ENCODE measurements around the gene CD300LB. TPM values are rescaled to one million over a fixed set of nuclear protein-coding genes. Genes with fewer than 3 reads are reported as not detected.

The CD300LB gene
- polyA plus RNA-seq, 2 donors: 0.06 to 0.11 TPM

- no peaks in the 10 kb centered on the region for H3K9me3 ChIP-seq (ENCODE audit: control insufficient read depth in 2 of 2, insufficient read depth in 1 of 2, low read depth in 1 of 2, low read length in 1 of 2)
- no peaks in the 10 kb centered on the region for H3K36me3 ChIP-seq (ENCODE audit: control insufficient read depth in 2 of 2, insufficient read depth in 2 of 2, low read length in 1 of 2)
- H3K4me3 ChIP-seq (ENCODE audit: low read depth in 1 of 2, low read length in 2 of 2): no peak overlapping the region
- no peaks in the 10 kb centered on the region for H3K4me1 ChIP-seq (ENCODE audit: control insufficient read depth in 2 of 2, insufficient read depth in 2 of 2, low read length in 1 of 2)
- H3K27me3 ChIP-seq (ENCODE audit: control insufficient read depth in 1 of 2, insufficient read depth in 2 of 2, low read length in 2 of 2): no peaks in the 10 kb centered on the region
- no peak overlapping the region for H3K27ac ChIP-seq (ENCODE audit: low read depth in 2 of 2, low read length in 1 of 2)
- WGBS, 2 donors: 63 to 66% methylated on average over 9 of the region's 9 CpGs
These were observed 46.1 kb downstream of the CD300LB start for GRCh38 chr17:74485022-74485743.

- Histone ChIP-seq H3K9me3 (ENCODE audit: control insufficient read depth in 2 of 2, insufficient read depth in 1 of 2, low read depth in 1 of 2, low read length in 1 of 2) (no peaks in the 10 kb centered on the region), H3K27me3 (ENCODE audit: control insufficient read depth in 1 of 2, insufficient read depth in 2 of 2, low read length in 2 of 2) (no peaks in the 10 kb centered on the region), H3K36me3 (ENCODE audit: control insufficient read depth in 2 of 2, insufficient read depth in 2 of 2, low read length in 1 of 2) (no peaks in the 10 kb centered on the region), H3K4me3 (ENCODE audit: low read depth in 1 of 2, low read length in 2 of 2) (no peak overlapping the region), H3K27ac (ENCODE audit: low read depth in 2 of 2, low read length in 1 of 2) (no peak overlapping the region), H3K4me1 (ENCODE audit: control insufficient read depth in 2 of 2, insufficient read depth in 2 of 2, low read length in 1 of 2) (no peaks in the 10 kb centered on the region)
- 62 to 64% methylated on average over 9 of the region's 9 CpGs for WGBS, 2 donors
These were observed 47.2 kb downstream of the CD300LB start for GRCh38 chr17:74484066-74484465.

- H3K9me3 ChIP-seq (ENCODE audit: control insufficient read depth in 2 of 2, insufficient read depth in 1 of 2, low read depth in 1 of 2, low read length in 1 of 2): no peaks in the 10 kb centered on the region
- no peak overlapping the region for H3K27ac ChIP-seq (ENCODE audit: low read depth in 2 of 2, low read length in 1 of 2)
- no peaks in the 10 kb centered on the region for H3K4me1 ChIP-seq (ENCODE audit: control insufficient read depth in 2 of 2, insufficient read depth in 2 of 2, low read length in 1 of 2)
- no peak overlapping the region for H3K4me3 ChIP-seq (ENCODE audit: low read depth in 1 of 2, low read length in 2 of 2)
- WGBS, 2 donors: 79 to 82% methylated on average over 7 of the region's 7 CpGs
- H3K27me3 ChIP-seq (ENCODE audit: control insufficient read depth in 1 of 2, insufficient read depth in 2 of 2, low read length in 2 of 2): no peaks in the 10 kb centered on the region
- no peaks in the 10 kb centered on the region for H3K36me3 ChIP-seq (ENCODE audit: control insufficient read depth in 2 of 2, insufficient read depth in 2 of 2, low read length in 1 of 2)
These were observed 49.7 kb downstream of the CD300LB start for GRCh38 chr17:74481621-74482020.

- Histone ChIP-seq H3K9me3 (ENCODE audit: control insufficient read depth in 2 of 2, insufficient read depth in 1 of 2, low read depth in 1 of 2, low read length in 1 of 2) (peaks cover 0 to 9% of the 10 kb centered on the region in 2 donors), H3K4me3 (ENCODE audit: low read depth in 1 of 2, low read length in 2 of 2) (no peak overlapping the region), H3K4me1 (ENCODE audit: control insufficient read depth in 2 of 2, insufficient read depth in 2 of 2, low read length in 1 of 2) (no peaks in the 10 kb centered on the region), H3K36me3 (ENCODE audit: control insufficient read depth in 2 of 2, insufficient read depth in 2 of 2, low read length in 1 of 2) (no peaks in the 10 kb centered on the region), H3K27ac (ENCODE audit: low read depth in 2 of 2, low read length in 1 of 2) (no peak overlapping the region), H3K27me3 (ENCODE audit: control insufficient read depth in 1 of 2, insufficient read depth in 2 of 2, low read length in 2 of 2) (no peaks in the 10 kb centered on the region)
- 70 to 73% methylated on average over 7 to 8 of the region's 8 CpGs for WGBS, 2 donors
These were observed 51.0 kb downstream of the CD300LB start for GRCh38 chr17:74480290-74480689.

- Histone ChIP-seq H3K9me3 (ENCODE audit: control insufficient read depth in 2 of 2, insufficient read depth in 1 of 2, low read depth in 1 of 2, low read length in 1 of 2) (peaks cover 0 to 9% of the 10 kb centered on the region in 2 donors), H3K36me3 (ENCODE audit: control insufficient read depth in 2 of 2, insufficient read depth in 2 of 2, low read length in 1 of 2) (no peaks in the 10 kb centered on the region), H3K27me3 (ENCODE audit: control insufficient read depth in 1 of 2, insufficient read depth in 2 of 2, low read length in 2 of 2) (no peaks in the 10 kb centered on the region), H3K4me3 (ENCODE audit: low read depth in 1 of 2, low read length in 2 of 2) (no peak overlapping the region), H3K27ac (ENCODE audit: low read depth in 2 of 2, low read length in 1 of 2) (no peak overlapping the region), H3K4me1 (ENCODE audit: control insufficient read depth in 2 of 2, insufficient read depth in 2 of 2, low read length in 1 of 2) (no peaks in the 10 kb centered on the region)
- 48% methylated on average over 6 of the region's 6 CpGs for WGBS, 2 donors
These were observed 52.7 kb downstream of the CD300LB start for GRCh38 chr17:74478420-74479100.

GRCh38 chr17:74477411-74477810 is 53.9 kb downstream of the CD300LB start:
- no peaks in the 10 kb centered on the region for H3K27me3 ChIP-seq (ENCODE audit: control insufficient read depth in 1 of 2, insufficient read depth in 2 of 2, low read length in 2 of 2)
- no peaks in the 10 kb centered on the region for H3K36me3 ChIP-seq (ENCODE audit: control insufficient read depth in 2 of 2, insufficient read depth in 2 of 2, low read length in 1 of 2)
- no peaks in the 10 kb centered on the region for H3K4me1 ChIP-seq (ENCODE audit: control insufficient read depth in 2 of 2, insufficient read depth in 2 of 2, low read length in 1 of 2)
- H3K4me3 ChIP-seq (ENCODE audit: low read depth in 1 of 2, low read length in 2 of 2): no peak overlapping the region
- WGBS, 2 donors: 74 to 78% methylated on average over 4 of the region's 4 CpGs
- no peak overlapping the region for H3K27ac ChIP-seq (ENCODE audit: low read depth in 2 of 2, low read length in 1 of 2)
- peaks cover 0 to 9% of the 10 kb centered on the region in 2 donors for H3K9me3 ChIP-seq (ENCODE audit: control insufficient read depth in 2 of 2, insufficient read depth in 1 of 2, low read depth in 1 of 2, low read length in 1 of 2)

- H3K36me3 ChIP-seq (ENCODE audit: control insufficient read depth in 2 of 2, insufficient read depth in 2 of 2, low read length in 1 of 2): no peaks in the 10 kb centered on the region
- no peak overlapping the region for H3K4me3 ChIP-seq (ENCODE audit: low read depth in 1 of 2, low read length in 2 of 2)
- no peak overlapping the region for H3K27ac ChIP-seq (ENCODE audit: low read depth in 2 of 2, low read length in 1 of 2)
- peaks cover 0 to 9% of the 10 kb centered on the region in 2 donors for H3K9me3 ChIP-seq (ENCODE audit: control insufficient read depth in 2 of 2, insufficient read depth in 1 of 2, low read depth in 1 of 2, low read length in 1 of 2)
- 83 to 86% methylated on average over 4 of the region's 4 CpGs for WGBS, 2 donors
- H3K27me3 ChIP-seq (ENCODE audit: control insufficient read depth in 1 of 2, insufficient read depth in 2 of 2, low read length in 2 of 2): no peaks in the 10 kb centered on the region
- H3K4me1 ChIP-seq (ENCODE audit: control insufficient read depth in 2 of 2, insufficient read depth in 2 of 2, low read length in 1 of 2): no peaks in the 10 kb centered on the region
These were observed 56.1 kb downstream of the CD300LB start for GRCh38 chr17:74475189-74475588.

- no peaks in the 10 kb centered on the region for H3K36me3 ChIP-seq (ENCODE audit: control insufficient read depth in 2 of 2, insufficient read depth in 2 of 2, low read length in 1 of 2)
- H3K27ac ChIP-seq (ENCODE audit: low read depth in 2 of 2, low read length in 1 of 2): no peak overlapping the region
- no peak overlapping the region for H3K4me3 ChIP-seq (ENCODE audit: low read depth in 1 of 2, low read length in 2 of 2)
- no peaks in the 10 kb centered on the region for H3K27me3 ChIP-seq (ENCODE audit: control insufficient read depth in 1 of 2, insufficient read depth in 2 of 2, low read length in 2 of 2)
- WGBS, 2 donors: 68 to 76% methylated on average over 9 of the region's 9 CpGs
- peaks cover 0 to 9% of the 10 kb centered on the region in 2 donors for H3K9me3 ChIP-seq (ENCODE audit: control insufficient read depth in 2 of 2, insufficient read depth in 1 of 2, low read depth in 1 of 2, low read length in 1 of 2)
- H3K4me1 ChIP-seq (ENCODE audit: control insufficient read depth in 2 of 2, insufficient read depth in 2 of 2, low read length in 1 of 2): no peaks in the 10 kb centered on the region
These were observed 57.1 kb downstream of the CD300LB start for GRCh38 chr17:74474043-74474792.

GRCh38 chr17:74473294-74473693 is 58.0 kb downstream of the CD300LB start:
- no peak overlapping the region for H3K4me3 ChIP-seq (ENCODE audit: low read depth in 1 of 2, low read length in 2 of 2)
- 86% methylated on average over 8 of the region's 8 CpGs for WGBS, 2 donors
- H3K27ac ChIP-seq (ENCODE audit: low read depth in 2 of 2, low read length in 1 of 2): no peak overlapping the region
- no peaks in the 10 kb centered on the region for H3K27me3 ChIP-seq (ENCODE audit: control insufficient read depth in 1 of 2, insufficient read depth in 2 of 2, low read length in 2 of 2)
- no peaks in the 10 kb centered on the region for H3K36me3 ChIP-seq (ENCODE audit: control insufficient read depth in 2 of 2, insufficient read depth in 2 of 2, low read length in 1 of 2)
- H3K9me3 ChIP-seq (ENCODE audit: control insufficient read depth in 2 of 2, insufficient read depth in 1 of 2, low read depth in 1 of 2, low read length in 1 of 2): peaks cover 0 to 9% of the 10 kb centered on the region in 2 donors
- no peaks in the 10 kb centered on the region for H3K4me1 ChIP-seq (ENCODE audit: control insufficient read depth in 2 of 2, insufficient read depth in 2 of 2, low read length in 1 of 2)
